ENCODE results near the gene GALNT17.

GALNT17 gene

GRCh38 chr7:71430246-71430645, 298.3 kb downstream of the GALNT17 start:
- no peak for TF ChIP-seq SIN3A (IDR thresholded peaks at IDR 0.05; ENCODE audit: borderline replicate concordance, insufficient read depth, low read length)
- no peak for TF ChIP-seq POLR2AphosphoS5 (IDR thresholded peaks at IDR 0.05; ENCODE audit: low read depth, low read length)
- TF ChIP-seq FOXP2 (optimal IDR thresholded peaks at IDR 0.05; ENCODE audit: borderline replicate concordance, extremely low read depth, extremely low read length, insufficient read depth), result no peak
- no peak for TF ChIP-seq REST (IDR thresholded peaks at IDR 0.05; ENCODE audit: insufficient read depth in 1 of 2, low read depth in 2 of 2, low read length in 2 of 2)
- TF ChIP-seq TAF1 (IDR thresholded peaks at IDR 0.05; ENCODE audit: borderline replicate concordance, insufficient read depth, low read length), result no peak

- TF ChIP-seq REST (IDR thresholded peaks at IDR 0.05; ENCODE audit: insufficient read depth in 1 of 2, low read depth in 2 of 2, low read length in 2 of 2) (no peak), TAF1 (IDR thresholded peaks at IDR 0.05; ENCODE audit: borderline replicate concordance, insufficient read depth, low read length) (no peak), POLR2AphosphoS5 (IDR thresholded peaks at IDR 0.05; ENCODE audit: low read depth, low read length) (no peak), FOXP2 (optimal IDR thresholded peaks at IDR 0.05; ENCODE audit: borderline replicate concordance, extremely low read depth, extremely low read length, insufficient read depth) (no peak), SIN3A (IDR thresholded peaks at IDR 0.05; ENCODE audit: borderline replicate concordance, insufficient read depth, low read length) (no peak)
Measured at GRCh38 chr7:71439321-71439720, 307.4 kb downstream of the GALNT17 start.

GRCh38 chr7:71442492-71443190, 310.7 kb downstream of the GALNT17 start:
- no peak for TF ChIP-seq SIN3A (IDR thresholded peaks at IDR 0.05; ENCODE audit: borderline replicate concordance, insufficient read depth, low read length)
- no peak for TF ChIP-seq FOXP2 (optimal IDR thresholded peaks at IDR 0.05; ENCODE audit: borderline replicate concordance, extremely low read depth, extremely low read length, insufficient read depth)
- no peak for TF ChIP-seq POLR2AphosphoS5 (IDR thresholded peaks at IDR 0.05; ENCODE audit: low read depth, low read length)
- TF ChIP-seq REST (IDR thresholded peaks at IDR 0.05; ENCODE audit: insufficient read depth in 1 of 2, low read depth in 2 of 2, low read length in 2 of 2), result no peak
- TF ChIP-seq TAF1 (IDR thresholded peaks at IDR 0.05; ENCODE audit: borderline replicate concordance, insufficient read depth, low read length), result no peak

GRCh38 chr7:71443191-71443530, 311.2 kb downstream of the GALNT17 start:
- TF ChIP-seq FOXP2 (optimal IDR thresholded peaks at IDR 0.05; ENCODE audit: borderline replicate concordance, extremely low read depth, extremely low read length, insufficient read depth), result no peak
- no peak for TF ChIP-seq POLR2AphosphoS5 (IDR thresholded peaks at IDR 0.05; ENCODE audit: low read depth, low read length)
- TF ChIP-seq SIN3A (IDR thresholded peaks at IDR 0.05; ENCODE audit: borderline replicate concordance, insufficient read depth, low read length), result no peak
- no peak for TF ChIP-seq REST (IDR thresholded peaks at IDR 0.05; ENCODE audit: insufficient read depth in 1 of 2, low read depth in 2 of 2, low read length in 2 of 2)
- TF ChIP-seq TAF1 (IDR thresholded peaks at IDR 0.05; ENCODE audit: borderline replicate concordance, insufficient read depth, low read length), result no peak
